GM12878 (cell line): Measurements from ENCODE around the gene ADAM33. TPM values are rescaled to one million over a fixed set of nuclear protein-coding genes. Genes with fewer than 3 reads are reported as not detected.

Experiments used
- ATAC-seq: fragments of 200-7000 bp; cut with Tn5 transposase; 3 replicates; pipeline ENCODE4 v1.9.1; 2020; ENCODE audit warnings: mild to moderate bottlenecking, moderate library complexity
- BruUV-seq: library from RNA; stranded (reverse); fragments of 400-500 nt; replicated peaks from 2 replicates; lab custom pipeline; 2021; lab: Mats Ljungman, UMichigan
- CTCF ChIA-PET: fragments of 300-600 bp; sonication (Branson Sonifier 250); formaldehyde crosslinking; extraction: SDS; loops from one replicate; lab custom pipeline; 2021; ENCODE audit warnings: inconsistent platforms; lab: Yijun Ruan, JAX
- POLR2A ChIA-PET: fragments of 350-600 bp; formaldehyde crosslinking; extraction: SDS; loops from one replicate; lab custom pipeline; 2021; ENCODE audit warnings: inconsistent platforms; lab: Charles Lee
- RAD21 ChIA-PET: fragments of 300-600 bp; sonication (Branson Sonifier 250); formaldehyde crosslinking; loops from one replicate; lab custom pipeline; 2023; ENCODE audit warnings: antibody characterized with exemption; ENCODE audit not compliant: unreplicated experiment; lab: Charles Lee
- SMC1A ChIA-PET: fragments of 300-600 bp; sonication (Branson Sonifier 250); formaldehyde crosslinking; loops from one replicate; lab custom pipeline; 2023; ENCODE audit not compliant: unreplicated experiment, uncharacterized antibody; lab: Charles Lee
- DNase-seq: peaks from one replicate; pipeline ENCODE4 v3.0.0-alpha.2; 2011; ENCODE audit warnings: low read depth, low spot score
- FAIRE-seq: peaks from 3 replicates; lab custom pipeline; 2011; peaks lifted over from hg19 to GRCh38; lab: Jason Lieb, UNC
- H2AFZ ChIP-seq: 2 replicates; pipeline ENCODE4 v1.6.0; 2011; ENCODE audit warnings: low read depth, low read length, control low read depth; ENCODE audit not compliant: control insufficient read depth
- H3K27ac ChIP-seq: 2 replicates; pipeline ENCODE4 v1.5.1; 2011; ENCODE audit warnings: control low read depth; ENCODE audit not compliant: control insufficient read depth, insufficient read depth
- H3K27me3 ChIP-seq, 2 experiments: replicated peaks in 1 of 2; 2 replicates each; pipeline versions ENCODE4 v1.6.0 to v1.6.1; 2011; ENCODE audit warnings: low read length in 1 of 2; ENCODE audit not compliant: control insufficient read depth in 2 of 2, insufficient read depth in 2 of 2
- H3K36me3 ChIP-seq, 2 experiments: 2 replicates each; pipeline ENCODE4 v1.5.1; 2011; ENCODE audit warnings: low read length in 1 of 2; ENCODE audit not compliant: control insufficient read depth in 2 of 2, insufficient read depth in 2 of 2
- H3K4me1 ChIP-seq: 2 replicates; pipeline ENCODE4 v1.6.1; 2011; ENCODE audit warnings: mild to moderate bottlenecking, low read length, moderate library complexity, mixed read lengths; ENCODE audit not compliant: control insufficient read depth, insufficient read depth
- H3K4me2 ChIP-seq: 2 replicates; pipeline ENCODE4 v1.6.0; 2011; ENCODE audit warnings: control low read depth; ENCODE audit not compliant: control insufficient read depth, insufficient read depth
- H3K4me3 ChIP-seq: fragments of 200-600 bp; sonication (generic); 2 replicates; pipeline ENCODE4 v1.5.1; 2016
- H3K79me2 ChIP-seq: 2 replicates; pipeline ENCODE4 v1.6.0; 2011; ENCODE audit warnings: low read length; ENCODE audit not compliant: control insufficient read depth, insufficient read depth
- H3K9ac ChIP-seq: 2 replicates; pipeline ENCODE4 v1.8.0; 2011; ENCODE audit warnings: low read length, control low read depth, mixed read lengths; ENCODE audit not compliant: control insufficient read depth, insufficient read depth
- H3K9me3 ChIP-seq: replicated peaks from 3 replicates; pipeline ENCODE4 v1.5.1; 2011; ENCODE audit warnings: mild to moderate bottlenecking, low read length; ENCODE audit not compliant: control insufficient read depth, insufficient read depth
- H4K20me1 ChIP-seq: 2 replicates; pipeline ENCODE4 v1.6.0; 2011; ENCODE audit not compliant: control insufficient read depth, insufficient read depth
- EP300 ChIP-seq, 2 experiments: fragments of 150-350 bp in 1 of 2; IDR thresholded peaks; 2 replicates each; pipeline ENCODE4 v1.6.1; 2011 to 2012; ENCODE audit warnings: low read depth in 2 of 2, low read length in 2 of 2, borderline replicate concordance in 1 of 2, improper control_type of control experiment in 1 of 2, inconsistent platforms in 1 of 2; ENCODE audit not compliant: control insufficient read depth in 1 of 2
- HCFC1 ChIP-seq: fragments of 150-350 bp; IDR thresholded peaks from 2 replicates; pipeline ENCODE4 v1.6.1; 2014; ENCODE audit warnings: low read length
- WGBS: methylation state at CpG from one replicate; pipeline ENCODE4 v1.1.6; 2016; ENCODE audit warnings: low lambda C conversion rate; ENCODE audit not compliant: insufficient replicate concordance, insufficient coverage; ENCODE audit errors: missing lambda C conversion rate; 5-methylcytosine and 5-hydroxymethylcytosine counted together
- in situ Hi-C: fragments of 300-500 bp; cut with MboI; formaldehyde crosslinking; loops from 9 replicates; pipeline ENCODE4 v1.14.3; 2018; ENCODE audit warnings: mixed read lengths
- intact Hi-C: fragments of 100-400 bp; cut with micrococcal nuclease; formaldehyde crosslinking; loops from one replicate; pipeline ENCODE4 v1.14.2; 2022; ENCODE audit not compliant: unreplicated experiment
- polyA plus RNA-seq, 11 experiments: library from polyadenylated mRNA; depleted of rRNA in 4 of 11; unstranded in 6 of 11; stranded (reverse) in 5 of 11; fragments of >200 nt; fragmentation: Nextera tagmentation in 4 of 11; fragmentation: Illumina TruSeq in 1 of 11; extraction: Ambion mirVana in 4 of 11; extraction: Trizol in 1 of 11; gene quantifications; 1 replicate in 1 of 11; 2 replicates in 10 of 11; pipeline versions ENCODE4 v1.2.1 to v1.2.3, GENCODE V29; 2011 to 2016; ENCODE audit warnings: inconsistent platforms in 2 of 11, missing spikeins in 2 of 11, low read depth in 1 of 11
- total RNA-seq, 4 experiments: library from RNA; depleted of rRNA in 3 of 4; stranded (reverse); fragments of >200 nt in 3 of 4; fragmentation: Illumina TruSeq in 1 of 4; extraction: Trizol in 1 of 4; gene quantifications; 2 replicates each; pipeline versions ENCODE4 v1.2.1 to v1.2.3, GENCODE V29; 2013 to 2021
- TF ChIP-seq, protein P1 (sequence below): fragments of 450-650 bp; IDR thresholded peaks from 2 replicates; pipeline ENCODE4 v1.6.1; 2017; ENCODE audit warnings: mild to moderate bottlenecking
- TF ChIP-seq, protein P2 (sequence below): IDR thresholded peaks from 2 replicates; pipeline ENCODE4 v1.6.1; 2011; ENCODE audit warnings: mild to moderate bottlenecking, low read depth, low read length, moderate library complexity; ENCODE audit not compliant: insufficient replicate concordance

ADAM33 gene
- total and polyA plus RNA-seq, 10 of the 15 experiments (the other 5 are each of a cell fraction or from before 2014, with no cell fraction given): not detected

DNA sequence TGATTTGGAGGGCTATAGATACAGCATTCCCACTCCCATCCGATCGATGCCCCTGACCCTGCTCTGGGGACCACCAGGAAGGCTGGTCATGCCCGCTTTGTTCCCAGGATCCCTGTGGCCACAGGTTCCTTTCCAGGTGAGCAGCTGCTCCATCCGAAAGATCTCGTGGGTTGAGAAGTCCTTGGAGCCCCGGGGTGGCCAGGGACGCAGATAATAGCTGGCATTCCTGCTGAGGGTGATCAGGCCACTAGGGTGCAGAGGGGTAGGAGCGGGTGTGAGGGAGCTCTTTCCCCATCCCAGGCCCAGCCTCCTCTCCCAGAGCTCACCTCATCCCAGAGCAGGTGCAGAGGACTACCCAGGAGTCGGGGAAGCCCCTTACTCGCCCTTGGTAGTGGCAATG is 7.4 kb downstream of the ADAM33 start:
- 48% methylated on average over 10 of the region's 10 CpGs for WGBS
- H3K4me1 ChIP-seq: no peaks in the 10 kb centered on the region; the same call in 1 of the 2 replicates
- no peak overlapping the region for H2AFZ ChIP-seq
- H3K79me2 ChIP-seq: no peaks in the 10 kb centered on the region
- peaks cover 0 to 6% of the 10 kb centered on the region in 2 experiments; a peak in 2 of 4 replicates for H3K27me3 ChIP-seq
- no TSS peak for BruUV-seq
- no peak for DNase-seq
- no peak overlapping the region for H3K9ac ChIP-seq
- in situ Hi-C loops (no loop called here), intact Hi-C loops (no loop called here)
- no peak for ATAC-seq
- RAD21 ChIA-PET: no interaction called here
- CTCF ChIA-PET: interaction anchor here (0.7 to 1.1 kb wide), 3 partner anchors 16 to 118 kb away, joined by 3 read pairs; no protein-coding TSS in a partner anchor
- no peaks in the 10 kb centered on the region for H3K9me3 ChIP-seq
- H3K4me3 ChIP-seq: no peak overlapping the region
- H3K27ac ChIP-seq: no peak overlapping the region
- SMC1A ChIA-PET: interaction anchor here (0.9 kb wide), 1 partner anchor 118 kb away, joined by 4 read pairs; no protein-coding TSS in a partner anchor
- H3K36me3 ChIP-seq: no peaks in the 10 kb centered on the region
- H3K4me2 ChIP-seq: no peak overlapping the region
- no peak for FAIRE-seq
- H4K20me1 ChIP-seq: no peaks in the 10 kb centered on the region; the same call in 1 of the 2 replicates
- TF ChIP-seq, protein P1, sequence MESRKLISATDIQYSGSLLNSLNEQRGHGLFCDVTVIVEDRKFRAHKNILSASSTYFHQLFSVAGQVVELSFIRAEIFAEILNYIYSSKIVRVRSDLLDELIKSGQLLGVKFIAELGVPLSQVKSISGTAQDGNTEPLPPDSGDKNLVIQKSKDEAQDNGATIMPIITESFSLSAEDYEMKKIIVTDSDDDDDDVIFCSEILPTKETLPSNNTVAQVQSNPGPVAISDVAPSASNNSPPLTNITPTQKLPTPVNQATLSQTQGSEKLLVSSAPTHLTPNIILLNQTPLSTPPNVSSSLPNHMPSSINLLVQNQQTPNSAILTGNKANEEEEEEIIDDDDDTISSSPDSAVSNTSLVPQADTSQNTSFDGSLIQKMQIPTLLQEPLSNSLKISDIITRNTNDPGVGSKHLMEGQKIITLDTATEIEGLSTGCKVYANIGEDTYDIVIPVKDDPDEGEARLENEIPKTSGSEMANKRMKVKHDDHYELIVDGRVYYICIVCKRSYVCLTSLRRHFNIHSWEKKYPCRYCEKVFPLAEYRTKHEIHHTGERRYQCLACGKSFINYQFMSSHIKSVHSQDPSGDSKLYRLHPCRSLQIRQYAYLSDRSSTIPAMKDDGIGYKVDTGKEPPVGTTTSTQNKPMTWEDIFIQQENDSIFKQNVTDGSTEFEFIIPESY: no peak
- TF ChIP-seq, protein P2, sequence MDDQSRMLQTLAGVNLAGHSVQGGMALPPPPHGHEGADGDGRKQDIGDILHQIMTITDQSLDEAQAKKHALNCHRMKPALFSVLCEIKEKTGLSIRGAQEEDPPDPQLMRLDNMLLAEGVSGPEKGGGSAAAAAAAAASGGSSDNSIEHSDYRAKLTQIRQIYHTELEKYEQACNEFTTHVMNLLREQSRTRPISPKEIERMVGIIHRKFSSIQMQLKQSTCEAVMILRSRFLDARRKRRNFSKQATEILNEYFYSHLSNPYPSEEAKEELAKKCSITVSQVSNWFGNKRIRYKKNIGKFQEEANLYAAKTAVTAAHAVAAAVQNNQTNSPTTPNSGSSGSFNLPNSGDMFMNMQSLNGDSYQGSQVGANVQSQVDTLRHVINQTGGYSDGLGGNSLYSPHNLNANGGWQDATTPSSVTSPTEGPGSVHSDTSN: no peak
- TF ChIP-seq EP300 (IDR thresholded peaks at IDR 0.05; ENCODE audit: borderline replicate concordance in 1 of 2, control insufficient read depth in 1 of 2, low read depth in 2 of 2, low read length in 2 of 2) (no peak), HCFC1 (no peak)
- POLR2A ChIA-PET: no interaction called here
